Caco-2 (cell line): ENCODE results near the gene SH3BP5L. TPM values are rescaled to one million over a fixed set of nuclear protein-coding genes. Genes with fewer than 3 reads are reported as not detected.

Experiments
- BruUV-seq: library from RNA; stranded (reverse); fragments of 400-500 nt; replicated peaks from 2 replicates; lab custom pipeline; 2021; lab: Mats Ljungman, UMichigan
- CTCF ChIA-PET: fragments of 300-600 bp; sonication (Branson Sonifier 250); formaldehyde crosslinking; loops from one replicate; lab custom pipeline; 2022; ENCODE audit warnings: antibody characterized with exemption; lab: Charles Lee
- POLR2A ChIA-PET: fragments of 300-600 bp; sonication (Branson Sonifier 250); formaldehyde crosslinking; loops from one replicate; lab custom pipeline; 2022; ENCODE audit warnings: antibody characterized with exemption; lab: Charles Lee
- DNase-seq, 2 experiments: peaks; one replicate each; pipeline versions ENCODE4 v3.0.0 to v3.0.0-alpha.2; 2020 to 2022
- H3K27me3 ChIP-seq: replicated peaks from 2 replicates; pipeline ENCODE4 v1.6.0; 2011; ENCODE audit warnings: low read length; ENCODE audit not compliant: control insufficient read depth, insufficient read depth
- H3K36me3 ChIP-seq: 2 replicates; pipeline ENCODE4 v1.5.1; 2011; ENCODE audit warnings: low read length; ENCODE audit not compliant: control insufficient read depth, insufficient read depth
- H3K4me1 ChIP-seq: fragments of 250-450 bp; sonication (Bioruptor Pico); 2 replicates; pipeline ENCODE4 v1.5.1; 2020; ENCODE audit warnings: mild to moderate bottlenecking
- H3K4me3 ChIP-seq: 2 replicates; pipeline ENCODE4 v1.5.1; 2011; ENCODE audit warnings: low read depth, mild to moderate bottlenecking, control low read depth, low read length
- H3K9me3 ChIP-seq: fragments of 250-450 bp; sonication (Bioruptor Pico); 2 replicates; pipeline ENCODE4 v1.5.1; 2020; ENCODE audit warnings: mild to moderate bottlenecking, moderate library complexity
- H3K27ac Mint-ChIP-seq: one replicate; pipeline ENCODE4 v1.8.0; 2022; ENCODE audit warnings: mixed read lengths; ENCODE audit not compliant: unreplicated experiment
- H3K27me3 Mint-ChIP-seq: one replicate; pipeline ENCODE4 v1.8.0; 2022; ENCODE audit warnings: mixed read lengths; ENCODE audit not compliant: insufficient read depth, unreplicated experiment
- H3K36me3 Mint-ChIP-seq: one replicate; pipeline ENCODE4 v1.8.0; 2022; ENCODE audit warnings: mild to moderate bottlenecking, mixed read lengths; ENCODE audit not compliant: insufficient read depth, unreplicated experiment
- H3K4me1 Mint-ChIP-seq: one replicate; pipeline ENCODE4 v1.8.0; 2022; ENCODE audit warnings: low read depth, mixed read lengths; ENCODE audit not compliant: unreplicated experiment
- H3K4me3 Mint-ChIP-seq: one replicate; pipeline ENCODE4 v1.8.0; 2022; ENCODE audit warnings: mild to moderate bottlenecking, moderate library complexity, mixed read lengths; ENCODE audit not compliant: unreplicated experiment
- H3K9me3 Mint-ChIP-seq: one replicate; pipeline ENCODE4 v1.8.0; 2022; ENCODE audit warnings: mixed read lengths; ENCODE audit not compliant: unreplicated experiment
- intact Hi-C: fragments of 100-400 bp; cut with micrococcal nuclease; formaldehyde crosslinking; loops from one replicate; pipeline ENCODE4 v1.10.0; 2022; ENCODE audit not compliant: unreplicated experiment
- total RNA-seq: library from RNA; stranded (reverse); gene quantifications from 2 replicates; pipeline ENCODE4 v1.2.3, GENCODE V29; 2022
- TF ChIP-seq, protein P1 (sequence below), 2 experiments: fragments of 200-600 bp in 1 of 2; IDR thresholded peaks; 1 replicate in 1 of 2; 2 replicates in 1 of 2; pipeline versions ENCODE4 v1.5.1 to v1.8.0; 2011 to 2022; ENCODE audit warnings: antibody characterized with exemption in 1 of 2, control low read depth in 1 of 2, inconsistent platforms in 1 of 2, low read depth in 1 of 2, low read length in 1 of 2, mild to moderate bottlenecking in 1 of 2, moderate library complexity in 1 of 2; ENCODE audit not compliant: insufficient read depth in 1 of 2, severe bottlenecking in 1 of 2, unreplicated experiment in 1 of 2

SH3BP5L gene
- total RNA-seq, 1 experiment from 2014 or later = 21.3 TPM

GRCh38 chr1:248862998-248863881, 37.5 kb upstream of the SH3BP5L start:
- Histone ChIP-seq H3K4me3 (peak overlapping the region; percentile 51), H3K27me3 (no peaks in the 10 kb centered on the region), H3K4me1 (peaks cover 15% of the 10 kb centered on the region), H3K36me3 (no peaks in the 10 kb centered on the region), H3K9me3 (no peaks in the 10 kb centered on the region)
- H3K4me3 Mint-ChIP-seq = peak overlapping the region; percentile 67
- TF ChIP-seq, protein P1, sequence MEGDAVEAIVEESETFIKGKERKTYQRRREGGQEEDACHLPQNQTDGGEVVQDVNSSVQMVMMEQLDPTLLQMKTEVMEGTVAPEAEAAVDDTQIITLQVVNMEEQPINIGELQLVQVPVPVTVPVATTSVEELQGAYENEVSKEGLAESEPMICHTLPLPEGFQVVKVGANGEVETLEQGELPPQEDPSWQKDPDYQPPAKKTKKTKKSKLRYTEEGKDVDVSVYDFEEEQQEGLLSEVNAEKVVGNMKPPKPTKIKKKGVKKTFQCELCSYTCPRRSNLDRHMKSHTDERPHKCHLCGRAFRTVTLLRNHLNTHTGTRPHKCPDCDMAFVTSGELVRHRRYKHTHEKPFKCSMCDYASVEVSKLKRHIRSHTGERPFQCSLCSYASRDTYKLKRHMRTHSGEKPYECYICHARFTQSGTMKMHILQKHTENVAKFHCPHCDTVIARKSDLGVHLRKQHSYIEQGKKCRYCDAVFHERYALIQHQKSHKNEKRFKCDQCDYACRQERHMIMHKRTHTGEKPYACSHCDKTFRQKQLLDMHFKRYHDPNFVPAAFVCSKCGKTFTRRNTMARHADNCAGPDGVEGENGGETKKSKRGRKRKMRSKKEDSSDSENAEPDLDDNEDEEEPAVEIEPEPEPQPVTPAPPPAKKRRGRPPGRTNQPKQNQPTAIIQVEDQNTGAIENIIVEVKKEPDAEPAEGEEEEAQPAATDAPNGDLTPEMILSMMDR (IDR thresholded peaks at IDR 0.05; ENCODE audit: insufficient read depth in 1 of 2, low read depth in 1 of 2, low read length in 1 of 2, severe bottlenecking in 1 of 2, unreplicated experiment in 1 of 2) = no peak
- peaks cover 14% of the 10 kb centered on the region for H3K36me3 Mint-ChIP-seq
- H3K4me1 Mint-ChIP-seq = peaks cover 16% of the 10 kb centered on the region
- H3K27ac Mint-ChIP-seq = no peak overlapping the region
- H3K27me3 Mint-ChIP-seq = no peaks in the 10 kb centered on the region
- ChIA-PET CTCF (no interaction called here), POLR2A (no interaction called here)
- DNase-seq = peak; percentile 81 to 84
- BruUV-seq = no TSS peak
- H3K9me3 Mint-ChIP-seq = no peaks in the 10 kb centered on the region
- intact Hi-C loops = loop anchor here (1.0 kb wide), 3 partner anchors 10 to 43 kb away; partner anchors contain the start of genes PGBD2 and ZNF672

GRCh38 chr1:248862695-248862997, 36.9 kb upstream of the SH3BP5L start:
- TF ChIP-seq, protein P1 (IDR thresholded peaks at IDR 0.05; ENCODE audit: insufficient read depth in 1 of 2, low read depth in 1 of 2, low read length in 1 of 2, severe bottlenecking in 1 of 2, unreplicated experiment in 1 of 2) = no peak
- Mint-ChIP-seq H3K9me3 (no peaks in the 10 kb centered on the region), H3K4me1 (peaks cover 16% of the 10 kb centered on the region), H3K27me3 (no peaks in the 10 kb centered on the region), H3K36me3 (peaks cover 20% of the 10 kb centered on the region), H3K4me3 (peak overlapping the region; percentile 67), H3K27ac (no peak overlapping the region)
- no peaks in the 10 kb centered on the region for H3K36me3 ChIP-seq
- ChIA-PET CTCF (interaction anchor here (0.7 kb wide), 1 partner anchor 12 kb away, joined by 3 read pairs; no protein-coding TSS in a partner anchor), POLR2A (no interaction called here)
- no peaks in the 10 kb centered on the region for H3K27me3 ChIP-seq
- no peak for DNase-seq
- peaks cover 16% of the 10 kb centered on the region for H3K4me1 ChIP-seq
- intact Hi-C loops = no loop called here
- H3K4me3 ChIP-seq = peak overlapping the region; percentile 51
- no TSS peak for BruUV-seq
- no peaks in the 10 kb centered on the region for H3K9me3 ChIP-seq

GRCh38 chr1:248861616-248862015, 35.9 kb upstream of the SH3BP5L start:
- H3K27me3 ChIP-seq = no peaks in the 10 kb centered on the region
- H3K4me3 ChIP-seq = no peak overlapping the region
- no peaks in the 10 kb centered on the region for H3K9me3 ChIP-seq
- TF ChIP-seq, protein P1 (IDR thresholded peaks at IDR 0.05; ENCODE audit: insufficient read depth in 1 of 2, low read depth in 1 of 2, low read length in 1 of 2, severe bottlenecking in 1 of 2, unreplicated experiment in 1 of 2) = no peak
- no peaks in the 10 kb centered on the region for H3K27me3 Mint-ChIP-seq
- POLR2A ChIA-PET = no interaction called here
- no peaks in the 10 kb centered on the region for H3K9me3 Mint-ChIP-seq
- H3K36me3 ChIP-seq = no peaks in the 10 kb centered on the region
- H3K4me3 Mint-ChIP-seq = no peak overlapping the region
- no TSS peak for BruUV-seq
- H3K36me3 Mint-ChIP-seq = peaks cover 21% of the 10 kb centered on the region
- peaks cover 16% of the 10 kb centered on the region for H3K4me1 Mint-ChIP-seq
- DNase-seq = no peak
- intact Hi-C loops = no loop called here
- H3K27ac Mint-ChIP-seq = no peak overlapping the region
- CTCF ChIA-PET = interaction anchor here (0.6 kb wide), 1 partner anchor 19 kb away, joined by 5 read pairs; no protein-coding TSS in a partner anchor
- peaks cover 25% of the 10 kb centered on the region for H3K4me1 ChIP-seq
